ENCODE measurements around the gene CLDN14.

Gene CLDN14

DNA sequence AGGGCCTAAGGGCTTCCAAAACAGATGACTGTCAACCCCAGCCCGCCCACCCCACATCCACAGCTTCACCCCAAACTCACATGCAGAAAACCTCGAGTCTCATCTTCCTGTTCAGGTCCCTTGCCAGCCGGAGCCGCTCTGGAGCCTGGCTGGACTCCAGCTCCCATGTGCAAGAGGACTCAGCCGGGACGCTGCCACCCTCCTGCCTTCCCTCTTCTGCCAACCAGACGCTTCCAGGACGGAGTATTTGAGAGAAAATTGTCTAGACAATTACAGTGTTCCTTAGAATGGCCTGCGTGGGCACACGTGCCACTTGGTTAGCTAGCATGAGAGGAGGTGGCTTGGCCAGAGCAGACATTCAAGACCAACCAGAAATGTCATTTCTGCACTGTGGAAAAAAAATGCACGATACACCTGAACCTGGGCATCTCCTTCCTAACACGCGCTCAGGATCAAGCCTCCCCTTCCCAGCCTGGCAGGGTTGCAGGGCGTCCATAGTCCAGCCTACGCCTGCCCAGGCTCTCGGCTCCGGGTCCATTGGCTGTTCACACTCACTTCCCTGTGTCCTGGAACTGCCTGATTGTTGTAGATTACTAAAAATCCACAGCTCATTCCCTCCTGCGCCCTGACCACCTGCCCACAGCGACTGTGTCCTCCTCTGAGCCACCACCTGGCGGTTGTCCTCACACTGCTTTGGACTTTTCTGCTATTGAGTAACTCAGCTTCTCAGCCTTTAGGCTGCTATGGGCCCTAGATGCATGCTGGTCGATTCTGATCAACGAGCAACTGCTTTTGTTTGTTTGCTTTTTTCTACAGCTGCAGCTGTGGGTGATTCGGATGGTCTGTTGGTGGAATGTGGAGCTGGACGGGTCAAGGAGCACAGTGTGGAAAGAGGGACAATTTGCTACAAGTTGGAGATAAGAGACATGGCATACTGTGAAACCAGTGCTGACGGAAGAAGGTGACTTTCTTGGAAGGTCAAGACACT lies at the start of gene CLDN14:
Gene CLDN14, minus strand, starts transcription at position 708 of the 988 bp plus-strand sequence. CDS start 18,427 bp downstream, outside the sequence.
- DNase-seq: no peak

GRCh38 chr21:36528716-36529115 lies 48.8 kb upstream of the CLDN14 start:
- DNase-seq: no peak

- no peak for DNase-seq
These were observed 47.4 kb upstream of the CLDN14 start for GRCh38 chr21:36527317-36527716.

DNA sequence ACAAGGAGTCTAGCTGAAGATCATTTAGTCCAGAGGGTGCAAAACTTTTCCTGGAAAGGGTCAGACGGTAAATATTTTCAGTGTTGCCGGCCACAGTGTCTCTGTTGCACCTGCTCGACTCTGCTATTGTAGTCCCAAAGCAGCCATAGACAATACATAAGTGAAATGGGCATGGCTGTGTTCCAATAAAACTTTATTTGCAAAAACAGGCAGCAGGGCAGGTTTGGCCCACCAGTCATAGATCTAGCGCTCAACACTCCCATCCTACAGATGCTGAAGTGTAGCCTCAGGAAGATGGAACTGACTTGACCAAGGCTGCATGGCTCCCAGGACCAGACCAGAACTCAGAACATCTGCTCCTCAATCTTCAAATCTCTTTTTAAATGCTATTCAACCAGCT lies 46.2 kb upstream of the CLDN14 start:
- DNase-seq: no peak

DNA sequence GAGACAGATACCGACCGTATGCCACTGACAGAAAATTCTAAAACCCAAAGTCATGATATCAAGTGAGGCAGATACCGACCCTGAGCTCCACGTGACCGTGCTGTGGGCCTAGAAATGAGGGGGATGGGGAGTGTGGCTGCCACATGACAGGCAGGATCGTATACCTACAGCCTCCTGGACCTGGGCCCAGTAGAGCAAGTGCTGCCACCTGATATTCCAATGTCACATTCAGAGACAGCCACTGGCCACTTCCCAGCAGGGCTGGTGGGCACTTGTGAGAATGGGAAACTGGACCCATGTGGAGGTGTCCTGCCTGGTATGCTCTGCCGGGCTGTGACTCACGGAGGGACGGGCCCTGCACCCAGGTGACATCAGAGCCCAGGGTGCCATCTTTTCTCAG lies 44.6 kb upstream of the CLDN14 start:
- DNase-seq: no peak

DNA sequence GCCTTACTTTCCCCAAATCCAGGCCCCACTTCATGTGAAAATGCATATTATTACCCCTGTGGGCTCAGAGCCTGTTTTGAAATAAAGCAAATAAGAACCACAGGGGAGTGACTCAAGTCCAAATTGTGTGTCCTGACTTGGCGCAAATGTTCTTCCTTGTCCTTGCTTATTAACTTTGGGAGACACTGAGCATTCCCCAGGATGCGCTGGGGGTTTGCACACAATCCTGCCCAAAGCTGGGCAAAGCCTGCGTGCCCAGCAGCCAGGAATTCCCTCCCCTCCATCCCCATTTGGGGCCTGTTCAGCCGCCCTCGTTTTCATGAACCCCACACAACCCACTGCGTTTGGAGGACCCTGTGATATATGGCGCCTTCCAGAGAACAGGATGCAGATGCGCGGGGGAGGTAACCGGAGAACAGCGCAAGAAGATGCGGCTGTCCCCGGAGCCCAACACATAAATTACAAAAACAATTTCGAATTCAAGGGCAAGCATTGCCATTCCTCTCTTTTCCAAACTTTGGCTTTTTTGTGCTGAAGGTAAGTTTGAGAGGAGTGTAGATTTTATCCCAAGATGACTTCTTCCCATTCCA lies 42.4 kb upstream of the CLDN14 start:
- DNase-seq: no peak

GRCh38 chr21:36518883-36519492 lies 39.1 kb upstream of the CLDN14 start:
- no peak for DNase-seq

DNA sequence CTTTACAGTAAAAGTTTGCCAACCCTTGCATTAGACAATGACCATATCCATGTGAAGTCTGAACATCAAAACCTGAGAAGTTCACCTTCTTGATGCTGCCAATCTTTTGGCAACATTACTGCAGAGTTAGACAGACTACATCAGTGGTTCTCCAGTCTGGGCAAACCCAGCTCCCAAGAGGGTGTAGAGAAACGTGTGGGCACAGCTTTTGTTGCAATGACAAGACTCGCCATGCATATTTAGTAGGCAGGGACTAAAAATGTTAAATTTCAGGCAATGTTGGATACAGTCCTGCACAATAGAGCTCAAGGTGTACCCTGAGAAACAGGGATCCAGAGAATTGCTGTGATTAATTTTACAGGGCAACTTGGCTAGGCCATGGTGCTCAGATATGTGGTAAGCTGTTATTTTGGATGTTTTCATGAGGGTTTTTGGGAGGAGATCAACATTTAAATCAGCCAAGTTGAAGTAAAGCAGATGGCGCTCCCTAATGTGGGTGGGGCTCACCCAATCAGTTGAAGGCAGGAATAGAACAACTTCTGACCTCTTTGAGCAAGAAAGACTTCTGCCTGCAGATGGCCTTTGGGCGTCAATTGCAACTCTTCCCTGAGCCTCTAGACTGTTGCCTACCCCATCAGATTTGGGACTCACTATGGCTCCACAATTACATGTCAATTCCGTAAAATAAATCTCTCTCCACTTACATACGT lies 37.6 kb upstream of the CLDN14 start:
- DNase-seq: no peak

- DNase-seq: no peak
These were observed 36.4 kb upstream of the CLDN14 start for GRCh38 chr21:36516281-36516680.

GRCh38 chr21:36513430-36513829 lies 33.5 kb upstream of the CLDN14 start:
- DNase-seq: no peak

DNA sequence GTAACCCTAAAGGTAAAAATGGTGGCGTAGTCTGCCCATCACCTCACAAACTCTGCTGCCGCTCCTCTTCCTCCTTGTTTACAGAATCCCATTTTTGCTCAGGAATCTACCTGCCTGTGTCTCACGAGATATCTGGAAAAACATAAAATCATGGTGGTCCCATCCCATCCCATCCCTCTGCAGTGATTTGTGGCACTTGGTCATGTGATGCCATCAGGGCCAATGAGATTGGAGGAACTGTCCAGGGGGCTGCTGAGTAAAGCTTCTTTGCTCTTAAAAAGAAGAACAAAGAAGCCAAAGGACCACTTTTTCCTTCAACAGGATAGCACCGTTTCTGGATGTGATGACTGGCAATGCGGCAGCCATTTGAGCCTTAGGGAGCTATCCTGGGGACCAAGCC lies 33.0 kb upstream of the CLDN14 start:
- DNase-seq: no peak

DNA sequence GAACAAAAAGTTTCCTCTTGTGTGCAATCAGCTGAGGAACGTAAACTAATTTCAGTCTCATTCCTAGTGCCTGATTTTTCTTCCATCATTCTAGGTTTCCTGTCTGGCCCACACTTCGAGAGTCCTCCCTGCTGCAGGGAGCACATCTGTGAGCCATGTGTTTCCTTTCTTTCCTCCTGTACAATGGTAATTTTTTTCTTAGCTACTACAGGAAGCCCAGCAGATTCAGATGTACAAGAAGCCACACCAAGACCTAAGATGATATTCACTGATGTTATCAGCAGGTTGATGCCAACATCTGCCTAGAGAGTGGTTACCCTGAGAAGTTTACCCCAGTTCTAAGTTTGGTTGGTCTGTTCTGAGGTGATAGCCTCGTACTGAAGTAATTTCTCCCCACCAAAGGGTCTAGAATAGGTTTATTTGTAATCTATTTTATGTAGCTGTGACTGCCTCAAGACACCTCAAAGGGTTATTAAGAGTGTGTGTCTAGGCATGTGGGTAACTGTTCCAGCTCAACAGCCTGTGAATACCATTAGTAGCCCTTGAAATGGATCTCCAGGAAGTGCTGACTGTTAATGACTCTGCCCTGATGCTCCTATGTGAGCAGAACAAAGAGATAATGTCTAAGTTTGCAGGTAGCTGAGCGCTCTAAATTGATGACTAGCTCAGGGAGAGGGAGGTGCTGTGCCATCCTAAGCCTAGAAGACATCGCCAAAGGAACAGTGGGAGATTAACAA lies 31.7 kb upstream of the CLDN14 start:
- DNase-seq: peak in 1 of 2 donors; percentile 77

- no peak for DNase-seq
These were observed 31.0 kb upstream of the CLDN14 start for GRCh38 chr21:36510911-36511310.

DNA sequence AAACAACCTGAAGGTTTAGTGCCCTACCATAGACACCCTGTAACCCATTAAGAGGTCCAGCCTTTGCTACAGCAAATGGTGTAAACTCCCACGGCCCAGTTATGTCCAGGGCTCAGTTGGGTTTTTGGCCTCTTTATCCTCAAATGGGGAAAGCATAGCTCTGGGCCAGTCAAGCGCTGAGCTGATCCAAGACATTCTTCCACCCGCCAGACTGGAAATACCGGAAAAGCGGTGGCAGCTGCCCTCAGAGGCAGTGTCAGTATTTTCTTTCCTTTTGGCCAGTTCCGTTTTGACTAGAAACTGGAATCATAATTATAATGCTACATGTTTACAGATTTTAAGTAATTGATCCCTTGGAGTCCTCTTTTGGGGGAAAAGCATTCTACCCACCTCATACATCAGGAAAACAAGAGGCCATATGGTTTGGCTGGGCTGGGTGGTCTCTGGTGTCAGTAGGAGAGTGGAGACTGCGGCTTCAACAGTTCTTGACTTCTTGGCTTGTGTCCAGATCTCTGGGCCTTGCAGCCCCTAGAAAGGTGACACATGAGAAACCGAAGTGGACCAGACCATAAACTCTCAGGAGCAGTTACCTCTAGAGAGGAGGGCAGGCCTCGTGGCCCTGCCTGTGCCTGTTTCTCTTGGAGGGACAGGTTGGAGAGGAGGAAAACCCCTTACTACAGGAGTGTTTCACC lies 30.2 kb upstream of the CLDN14 start:
- DNase-seq: no peak

DNA sequence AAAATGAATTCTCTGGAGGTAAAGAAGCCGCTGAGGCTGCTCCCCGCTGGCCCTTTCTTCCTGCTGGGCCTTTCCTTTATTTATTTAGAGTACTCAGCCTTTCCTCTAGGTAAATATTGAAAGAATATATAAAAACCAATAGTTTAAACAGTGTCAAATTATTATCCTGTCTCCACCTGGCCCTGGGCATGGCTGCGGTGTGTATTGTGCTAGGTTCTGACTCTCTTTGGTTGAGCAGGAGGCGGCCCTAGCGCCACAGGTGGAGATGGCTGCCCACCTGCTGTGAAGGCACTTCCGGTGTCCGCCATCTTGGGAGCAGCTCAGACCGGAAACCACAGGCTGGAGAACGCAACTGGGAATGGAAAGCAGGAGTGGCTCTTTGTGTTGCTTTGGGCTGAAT lies 29.0 kb upstream of the CLDN14 start:
- DNase-seq: no peak

DNA sequence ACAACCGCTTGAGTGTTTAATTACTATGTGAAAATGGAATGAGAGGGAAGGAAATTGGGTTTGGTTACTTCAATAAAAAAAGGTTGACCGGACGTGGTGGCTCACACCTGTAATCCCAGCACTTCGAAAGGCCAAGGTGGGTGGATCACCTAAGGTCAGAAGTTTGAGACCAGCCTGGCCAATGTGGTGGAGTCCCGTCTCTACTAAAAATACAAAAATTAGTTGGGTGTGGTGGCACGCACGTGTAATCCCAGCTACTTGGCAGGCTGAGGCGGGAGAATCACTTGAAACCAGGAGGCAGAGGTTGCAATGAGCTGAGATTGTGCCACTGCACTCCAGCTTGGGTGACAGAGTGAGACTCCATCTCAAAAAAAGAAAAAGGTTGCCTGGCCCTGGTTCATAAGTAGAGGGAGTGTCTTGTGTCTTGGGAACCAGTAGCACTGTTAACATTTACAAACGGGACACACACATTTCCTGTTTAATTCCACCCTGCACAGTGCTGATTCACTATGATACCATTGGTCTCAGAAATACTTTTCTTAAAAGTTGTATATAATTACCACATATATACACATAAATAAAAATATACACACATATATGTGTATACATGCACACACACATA lies 27.6 kb upstream of the CLDN14 start:
- DNase-seq: no peak

GRCh38 chr21:36506482-36506881 lies 26.6 kb upstream of the CLDN14 start:
- no peak for DNase-seq

DNA sequence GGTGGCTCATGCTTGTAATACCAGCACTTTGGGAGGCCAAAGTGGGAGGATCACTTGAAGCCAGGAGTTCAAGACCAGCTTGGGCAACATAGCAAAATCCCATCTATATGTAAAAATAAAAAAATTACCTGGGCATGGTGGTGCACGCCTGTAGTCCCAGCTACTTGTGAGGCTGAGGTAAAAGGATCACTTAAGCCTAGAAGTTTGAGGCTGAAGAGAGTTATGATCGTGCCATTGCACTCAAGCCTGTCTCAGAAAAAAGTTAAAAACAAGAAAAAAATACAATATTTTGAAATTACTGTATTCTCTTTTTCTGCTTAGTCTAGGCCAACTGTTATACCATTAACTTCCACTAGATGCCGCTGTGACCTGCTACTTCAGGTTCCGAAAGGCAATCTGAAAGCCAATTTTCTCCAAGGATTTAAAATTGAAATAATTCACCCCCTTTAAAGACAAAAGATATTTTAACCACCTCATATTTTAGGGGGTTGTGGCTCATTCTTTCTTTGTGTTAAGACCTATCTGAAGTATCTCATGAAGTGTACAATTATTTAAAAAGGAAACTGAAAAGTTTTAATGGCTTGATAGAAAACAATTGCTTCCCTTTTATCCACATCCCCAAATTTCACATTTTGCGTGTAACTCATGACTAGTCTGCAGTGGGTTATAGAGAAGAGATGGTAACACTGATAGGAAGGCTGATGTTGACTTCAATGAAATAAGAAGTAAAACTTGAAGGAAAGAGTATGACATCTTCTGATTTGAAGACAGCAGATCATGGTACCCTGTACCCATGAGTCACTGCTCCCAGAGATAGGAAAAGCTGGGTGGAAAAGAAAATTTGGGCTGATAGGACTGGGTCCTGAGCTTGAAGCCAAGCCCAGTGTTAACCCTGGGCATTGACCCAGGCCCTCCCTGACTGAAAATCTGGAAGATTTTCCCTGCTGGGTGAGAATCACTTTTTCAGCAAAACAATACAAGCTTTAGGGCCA lies 24.4 kb upstream of the CLDN14 start:
- DNase-seq: peak in 1 of 2 donors; percentile 15

DNA sequence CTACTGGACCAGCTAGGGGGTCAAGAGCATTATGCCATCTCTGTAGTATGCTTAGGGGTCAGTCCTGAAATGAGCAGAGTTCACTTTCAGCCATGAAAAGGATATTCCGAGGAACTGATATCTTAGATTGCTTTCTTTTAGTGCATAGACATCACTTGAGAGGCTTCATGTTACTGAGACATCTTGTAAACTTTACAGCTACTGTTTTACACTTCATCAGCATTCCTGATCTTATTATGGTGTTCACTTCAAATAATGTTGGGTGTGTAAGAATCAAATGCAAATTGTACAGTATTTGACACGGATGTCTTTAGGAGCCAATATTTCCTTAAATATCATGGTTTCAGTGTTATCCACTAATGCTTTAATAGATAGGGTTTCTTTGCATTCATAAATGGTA lies 22.4 kb upstream of the CLDN14 start:
- no peak for DNase-seq

- DNase-seq: no peak
These were observed 21.6 kb upstream of the CLDN14 start for GRCh38 chr21:36501589-36501892.

Measured in bone marrow (tissue), 2 donors.